RPMI8226 (cell line): Measurements from ENCODE around the gene USH1C.
A peak's percentile ranks its signal among the peaks of the same experiment; 100 is the strongest.

Source experiments
- DNase-seq: peaks from one replicate; pipeline ENCODE4 v3.0.0-alpha.2; 2015

USH1C gene

DNA sequence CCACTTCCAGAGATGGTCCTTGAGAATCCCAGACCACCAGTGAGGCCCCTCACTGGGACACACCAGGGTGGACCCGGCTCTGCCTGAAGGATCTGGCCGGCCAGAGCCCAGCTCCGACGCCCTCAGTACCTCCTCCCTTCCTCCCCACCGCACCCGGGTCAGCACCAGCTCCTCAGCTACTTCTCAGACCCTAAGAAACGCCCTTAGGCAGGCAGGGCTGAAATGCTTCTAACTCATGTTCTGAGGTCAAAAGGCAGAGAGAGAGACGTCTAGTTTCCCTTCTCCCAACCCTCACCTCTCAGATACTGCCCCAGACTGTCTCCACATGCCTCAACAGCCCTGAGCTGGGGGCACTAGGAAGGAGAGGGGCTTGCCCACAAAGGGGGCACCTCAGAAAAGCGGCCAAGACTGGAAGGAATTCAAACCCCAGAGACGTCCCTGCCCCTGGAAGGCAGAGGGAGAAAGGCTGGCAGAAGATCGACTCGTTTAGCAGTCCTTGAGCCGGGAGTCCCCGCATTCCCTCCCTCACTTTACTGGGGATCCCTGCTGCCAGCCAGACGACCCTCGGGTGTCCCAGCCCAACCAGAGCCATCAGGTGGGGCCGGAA lies 539 bp downstream of the USH1C start:
- DNase-seq, result no peak

DNA sequence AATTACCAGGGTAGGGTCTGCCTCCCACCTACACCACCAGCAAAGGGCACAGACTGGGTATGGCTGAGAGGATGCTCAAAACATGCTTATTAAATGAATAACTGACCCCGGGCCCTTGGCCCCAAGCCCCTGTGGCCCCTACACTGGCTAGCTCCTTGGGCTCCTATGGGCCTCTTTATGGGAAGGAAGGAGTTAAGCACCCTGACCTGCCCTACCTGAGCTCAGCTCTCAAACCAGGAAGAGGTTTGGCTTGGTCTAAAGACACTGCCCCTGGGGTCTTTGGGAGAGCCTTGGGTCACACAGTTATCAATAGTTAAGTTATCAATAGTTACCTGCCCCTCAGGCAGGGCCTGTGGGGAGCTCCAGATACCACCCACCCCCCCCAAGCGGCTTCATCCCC lies 1.2 kb downstream of the USH1C start:
- DNase-seq, result no peak

DNA sequence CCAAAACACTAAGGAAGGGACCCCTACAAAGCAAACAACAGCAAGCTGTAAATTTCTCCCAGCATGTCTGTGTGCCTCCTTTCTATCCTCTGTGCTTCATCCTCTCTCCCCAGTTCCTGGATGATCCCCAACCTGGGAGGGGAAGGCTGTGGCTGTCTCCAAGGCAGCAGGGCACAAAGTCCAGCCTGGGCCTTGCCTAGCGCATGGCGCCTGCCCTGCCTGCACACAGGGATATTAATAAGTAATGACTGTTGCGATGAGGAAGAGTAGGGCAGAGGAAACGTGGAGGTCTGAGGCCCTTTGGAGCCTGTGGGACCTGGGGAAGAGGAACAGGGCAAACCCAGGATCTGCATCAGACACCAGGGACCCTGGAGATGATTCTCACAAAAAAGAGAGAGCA lies 2.0 kb downstream of the USH1C start:
- DNase-seq, result no peak

DNA sequence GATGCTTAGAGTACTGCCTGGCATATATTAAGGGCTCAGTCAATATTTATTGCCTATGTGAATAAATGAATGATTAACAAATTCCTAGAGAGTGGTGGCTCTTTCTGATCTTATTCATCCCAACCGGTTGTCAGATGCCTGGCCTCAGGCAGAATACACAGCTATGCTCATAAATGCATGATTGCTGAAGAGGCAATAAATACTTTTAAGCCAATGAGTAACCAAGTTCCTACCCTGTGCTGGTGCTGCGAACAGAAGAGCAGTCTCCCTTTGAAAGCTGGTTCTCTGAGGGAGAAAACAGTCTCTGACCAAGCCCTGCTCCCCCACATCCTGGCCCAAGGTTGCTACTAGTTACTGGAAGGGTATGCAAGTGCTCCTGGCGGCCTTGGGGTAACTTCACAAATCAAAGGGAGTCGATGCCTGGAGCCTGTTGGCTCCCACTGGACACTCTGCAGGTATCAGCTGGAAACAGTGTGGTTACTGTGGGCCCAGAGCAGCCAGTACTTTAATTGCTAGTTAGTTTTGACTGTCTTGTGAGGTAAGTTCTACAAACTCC lies 2.8 kb downstream of the USH1C start:
- DNase-seq, result no peak

GRCh38 chr11:17540807-17541206 lies 3.4 kb downstream of the USH1C start:
- no peak for DNase-seq

GRCh38 chr11:17538731-17539130 lies 5.5 kb downstream of the USH1C start:
- DNase-seq, result no peak

DNA sequence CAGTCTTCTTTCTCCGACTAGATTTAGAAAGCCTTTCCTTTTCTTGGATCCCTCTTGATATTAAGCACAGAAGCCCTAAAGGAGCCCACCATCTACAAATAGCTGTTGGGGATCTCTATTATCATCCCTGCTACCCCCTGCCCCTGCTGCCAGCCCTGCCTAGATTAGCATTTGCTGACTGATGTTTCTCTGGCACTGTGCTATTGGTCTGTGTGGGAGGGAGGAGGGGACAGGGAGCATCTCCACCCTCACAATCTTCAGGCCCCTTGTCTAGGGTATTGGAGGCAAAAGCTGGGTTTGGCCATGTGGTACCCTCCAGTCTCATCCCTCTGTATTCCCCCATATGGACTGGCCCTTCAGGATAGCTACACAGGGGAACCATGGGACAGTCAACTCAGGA lies 6.2 kb downstream of the USH1C start:
- DNase-seq, result no peak

GRCh38 chr11:17537261-17537660 lies 7.0 kb downstream of the USH1C start:
- no peak for DNase-seq

DNA sequence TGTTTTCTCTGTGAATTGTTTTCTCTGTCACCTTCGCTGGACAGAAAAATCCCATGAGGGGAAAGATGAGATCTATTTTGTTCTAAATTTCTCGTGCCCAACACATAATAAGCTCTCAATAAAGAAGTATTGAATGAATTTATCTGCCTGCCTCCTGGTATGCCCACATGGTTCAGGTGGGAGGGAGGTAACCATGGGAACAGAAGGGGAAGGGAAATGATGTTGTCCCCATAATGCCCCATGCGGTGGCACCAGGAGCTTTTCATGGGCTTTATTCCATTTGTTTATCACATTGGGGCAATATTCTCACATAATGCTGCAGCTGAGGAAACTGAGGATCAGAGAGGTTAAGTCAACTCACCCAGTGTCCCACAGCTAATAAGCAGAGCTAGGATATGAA lies 8.7 kb downstream of the USH1C start:
- DNase-seq, result no peak

GRCh38 chr11:17533778-17534415 lies 10.3 kb downstream of the USH1C start:
- no peak for DNase-seq

- DNase-seq, result no peak
Observed at GRCh38 chr11:17533341-17533740, 10.9 kb downstream of the USH1C start.

DNA sequence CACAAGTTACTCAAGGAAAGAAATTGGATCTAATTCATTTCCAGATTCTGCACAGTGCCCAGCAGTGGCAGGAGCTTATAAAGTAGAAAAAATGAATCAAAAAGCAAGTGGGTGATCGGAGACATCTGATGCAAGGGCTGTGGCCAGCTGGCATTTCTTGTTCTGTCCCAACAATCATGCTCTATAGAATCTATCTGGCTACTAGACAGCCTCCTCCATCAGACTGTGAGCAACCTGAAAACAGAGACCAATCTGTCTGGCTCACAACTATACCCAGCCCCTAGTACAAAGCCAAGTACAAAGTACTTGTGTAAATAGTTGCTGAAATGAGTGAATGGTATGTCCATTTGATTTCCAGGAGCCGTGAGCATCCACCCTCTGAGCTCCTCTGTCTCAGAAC lies 11.4 kb downstream of the USH1C start:
- no peak for DNase-seq

DNA sequence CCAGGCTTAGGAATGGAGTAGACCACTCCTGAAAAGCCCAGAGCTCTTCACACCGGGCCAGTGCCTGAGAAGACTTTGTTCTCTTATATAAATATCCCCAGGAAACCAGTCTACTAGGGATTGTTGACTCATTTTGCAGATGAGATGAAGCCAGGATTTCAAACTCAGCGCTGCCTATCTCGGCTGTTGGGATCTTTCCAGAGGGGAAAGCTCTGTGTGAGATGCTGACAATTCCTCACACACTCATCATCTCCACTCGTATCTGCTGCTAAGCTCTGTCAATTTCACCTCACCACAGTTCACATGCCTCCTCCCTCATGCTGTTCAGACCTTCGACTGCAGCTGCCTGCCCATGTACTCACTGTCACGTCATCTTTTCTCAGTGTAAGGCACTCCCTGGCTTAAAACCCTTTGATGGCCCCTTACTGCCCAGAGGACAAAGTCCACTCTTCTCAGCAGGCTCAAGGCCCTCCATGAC lies 12.5 kb downstream of the USH1C start:
- no peak for DNase-seq

GRCh38 chr11:17531071-17531600 lies 13.1 kb downstream of the USH1C start:
- DNase-seq, result peak; percentile 29

DNA sequence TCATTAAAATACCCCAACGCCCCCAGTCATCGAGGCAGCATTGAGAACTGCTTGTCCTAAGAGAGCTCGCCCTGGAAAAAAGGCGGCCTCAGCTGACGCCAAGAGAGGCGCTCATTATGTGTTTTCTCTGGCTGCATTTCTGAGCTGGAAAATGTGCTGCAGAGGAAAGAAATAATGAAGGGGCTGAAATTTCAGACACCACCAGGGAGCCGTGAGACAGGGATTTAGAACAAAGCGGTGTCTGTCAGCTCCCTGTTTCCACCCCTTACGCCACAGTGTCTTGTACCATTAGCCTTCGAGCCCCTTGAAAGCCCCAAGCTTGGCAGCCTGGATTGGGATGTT lies 14.4 kb downstream of the USH1C start:
- no peak for DNase-seq

DNA sequence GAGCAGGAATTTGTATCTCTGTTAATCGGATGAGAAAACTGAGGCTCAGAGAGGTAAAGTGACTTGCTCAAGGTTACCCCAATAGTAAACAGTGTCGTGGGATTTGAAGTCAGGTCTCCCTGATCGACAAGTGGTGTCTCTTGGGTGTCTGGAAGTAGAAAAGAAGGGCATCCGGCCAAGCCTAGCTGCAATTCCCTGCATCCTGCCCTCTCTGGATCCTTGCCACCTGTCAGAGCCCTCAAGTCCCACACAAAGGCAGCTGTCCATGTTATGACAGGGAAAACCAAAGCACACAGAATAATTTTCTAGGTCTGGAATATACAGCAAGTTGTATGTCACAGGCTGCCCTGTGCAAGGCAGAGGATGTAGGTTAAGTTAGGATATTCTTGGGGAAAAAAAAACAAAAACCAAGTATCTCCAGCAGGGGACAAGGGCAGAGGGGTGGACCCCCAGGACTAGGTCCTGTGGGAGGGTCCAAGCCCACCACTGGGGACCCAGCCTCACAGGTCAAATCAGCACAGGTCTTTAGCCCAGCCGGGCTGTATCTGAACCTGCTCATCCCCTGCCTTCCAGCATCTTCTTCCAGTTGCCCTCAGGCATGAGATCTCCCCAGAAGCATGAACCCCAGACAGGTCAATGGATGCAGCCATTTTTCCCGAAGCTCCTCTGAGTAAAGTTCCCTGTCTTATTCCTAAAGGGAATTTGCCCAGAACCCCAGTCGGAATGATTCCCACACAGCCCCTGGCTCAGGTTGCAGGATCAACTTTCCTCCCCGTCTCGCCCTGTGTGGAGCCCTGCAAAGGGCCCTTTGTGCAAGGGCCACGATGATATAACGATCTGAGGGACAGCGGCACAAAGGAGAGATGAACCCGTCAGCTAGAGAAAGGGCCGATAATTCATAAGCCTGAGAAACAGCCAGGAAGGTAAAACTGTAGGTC lies 15.0 kb downstream of the USH1C start:
- no peak for DNase-seq

- DNase-seq, result peak; percentile 60
Observed at GRCh38 chr11:17528181-17528691, 16.0 kb downstream of the USH1C start.

- DNase-seq, result no peak
Observed at GRCh38 chr11:17527628-17527995, 16.6 kb downstream of the USH1C start.

DNA sequence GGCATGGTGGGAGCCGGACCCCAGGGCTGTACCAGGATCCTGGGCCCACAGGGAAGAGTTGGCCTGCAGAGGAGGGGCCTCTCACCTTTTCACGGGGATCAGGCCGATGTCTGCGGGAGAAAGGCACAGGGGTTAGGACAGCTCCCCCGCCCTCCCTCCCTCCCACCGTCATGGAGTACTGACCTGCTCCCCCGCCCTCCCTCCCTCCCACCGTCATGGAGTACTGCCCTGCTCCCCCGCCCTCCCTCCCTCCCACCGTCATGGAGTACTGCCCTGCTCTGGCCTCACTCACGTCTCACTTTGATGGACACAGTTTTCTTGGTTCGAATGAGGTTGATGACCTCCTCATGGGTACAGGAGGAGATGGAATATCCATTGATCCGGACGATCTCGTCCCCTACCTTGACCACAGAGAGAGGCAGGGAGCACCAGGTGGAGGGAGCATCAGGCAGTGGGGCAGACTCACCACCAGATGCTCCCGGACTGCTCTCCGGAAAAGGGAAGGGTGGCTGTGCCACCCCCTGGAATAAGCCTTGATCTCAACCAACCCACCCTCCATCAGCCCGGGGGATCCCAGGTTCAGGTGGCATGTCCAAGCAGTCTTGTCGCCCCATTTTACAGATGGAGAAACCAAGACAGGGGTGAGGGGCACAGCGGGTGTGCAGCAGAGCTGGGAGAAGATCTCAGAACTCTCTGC lies 17.1 kb downstream of the USH1C start:
- no peak for DNase-seq

DNA sequence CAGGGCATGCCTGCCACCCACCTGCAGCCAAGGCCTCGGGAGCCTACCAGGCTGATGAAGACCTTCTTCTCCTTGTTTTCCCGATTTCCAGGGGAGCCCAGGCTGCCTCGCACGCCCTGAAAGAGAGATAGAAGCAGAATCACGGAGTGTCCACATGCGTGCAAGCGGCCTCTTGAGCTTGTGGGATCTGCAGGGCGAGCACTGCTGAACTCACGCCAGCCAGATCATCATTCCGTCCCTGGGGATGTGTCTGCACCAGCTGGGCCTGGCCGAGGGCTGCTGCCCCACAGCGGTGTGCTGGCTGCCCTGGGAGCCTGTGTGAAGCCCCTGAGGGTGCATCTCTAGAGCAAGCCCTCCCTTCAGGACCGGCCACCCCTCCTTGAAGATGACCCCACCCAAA lies 17.9 kb downstream of the USH1C start:
- DNase-seq, result no peak

GRCh38 chr11:17525570-17525969 lies 18.6 kb downstream of the USH1C start:
- DNase-seq, result no peak

GRCh38 chr11:17524221-17524620 lies 20.0 kb downstream of the USH1C start:
- no peak for DNase-seq

DNA sequence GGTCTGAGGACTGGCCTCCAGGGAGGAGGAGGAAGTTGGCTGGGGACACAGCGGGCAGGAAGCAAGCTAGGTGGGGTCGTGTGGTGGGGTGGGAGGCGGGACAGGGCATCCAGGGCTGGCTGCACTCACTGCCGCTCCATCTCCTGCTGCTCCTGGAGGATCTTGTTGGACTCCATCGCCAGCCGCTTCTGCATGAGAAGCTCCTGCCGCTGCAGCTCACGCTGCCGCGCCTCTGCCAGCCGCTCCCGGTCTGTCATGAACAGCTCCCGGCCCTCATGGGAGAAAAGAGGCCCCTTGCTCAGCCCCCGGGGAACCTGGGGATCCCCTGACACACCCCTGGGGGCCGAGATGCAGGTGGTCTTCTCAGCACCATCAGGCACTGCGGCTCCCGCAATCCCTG lies 21.6 kb downstream of the USH1C start:
- no peak for DNase-seq
